DMS153 (cell line): ENCODE measurements around the gene DMP1.
"Not testable (repeated sequence)": the region's sequence is repeated elsewhere in the genome, so short reads cannot be mapped to it uniquely, and the experiment has no call there.

ENCODE experiments used
- DNase-seq: peaks from one replicate; lab custom pipeline; 2025; lab: John Stamatoyannopoulos, UW

The DMP1 gene

DNA sequence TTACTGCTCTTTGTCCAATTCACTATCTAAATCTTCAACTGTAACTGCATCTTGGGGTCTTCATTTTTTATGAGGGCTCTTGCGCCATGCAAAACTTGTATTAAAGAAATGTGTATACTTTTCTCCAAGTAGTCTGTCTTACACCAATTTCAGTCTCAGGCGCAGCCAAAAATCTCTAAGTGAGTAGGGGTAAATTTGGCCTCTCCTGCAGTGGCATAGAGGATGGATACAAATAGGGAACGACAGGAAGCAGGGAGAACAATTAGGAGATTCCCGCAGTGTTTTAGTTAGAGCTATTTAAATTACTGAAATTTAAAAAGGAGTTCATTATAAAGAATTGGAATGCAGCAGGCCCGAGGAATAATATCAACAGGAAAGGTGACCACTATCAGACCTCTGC lies 30.2 kb downstream of the DMP1 start:
- no peak for DNase-seq

DNA sequence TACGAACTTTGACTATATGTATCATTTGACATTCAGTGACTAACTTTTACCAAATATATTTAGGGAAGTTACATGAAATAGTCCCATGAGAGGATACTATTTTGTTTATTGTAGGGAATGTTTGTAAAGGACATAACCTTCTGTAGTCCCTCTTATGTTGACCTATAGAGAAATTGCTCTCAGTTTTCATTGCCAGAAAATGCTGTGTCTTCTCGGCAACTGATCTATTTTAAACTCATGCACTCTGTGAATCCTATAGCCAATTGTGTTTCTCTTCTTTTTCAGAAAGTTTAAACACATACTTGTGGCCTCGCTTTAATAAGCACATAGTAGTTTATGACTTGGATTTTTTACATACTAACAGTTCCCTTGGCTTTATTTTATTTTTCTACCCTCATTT lies 38.2 kb downstream of the DMP1 start:
- no peak for DNase-seq

DNA sequence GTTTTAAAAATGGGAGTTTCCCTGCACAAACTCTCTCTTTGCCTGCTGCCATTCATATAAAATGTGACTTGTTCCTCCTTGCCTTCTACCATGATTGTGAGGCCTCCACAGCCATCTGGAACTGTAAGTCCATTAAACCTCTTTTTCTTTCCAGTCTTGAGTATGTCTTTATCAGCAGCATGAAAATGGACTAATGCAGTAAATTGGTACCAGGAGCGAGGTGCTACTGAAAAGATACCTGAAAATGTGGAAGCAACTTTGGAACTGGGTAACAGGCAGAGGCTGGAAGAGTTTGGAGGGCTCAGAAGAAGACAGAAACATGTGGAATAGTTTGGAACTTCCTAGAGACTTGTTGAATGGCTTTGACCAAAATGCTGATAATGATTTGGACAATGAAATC lies 40.9 kb downstream of the DMP1 start:
- DNase-seq, result not testable (repeated sequence)

DNA sequence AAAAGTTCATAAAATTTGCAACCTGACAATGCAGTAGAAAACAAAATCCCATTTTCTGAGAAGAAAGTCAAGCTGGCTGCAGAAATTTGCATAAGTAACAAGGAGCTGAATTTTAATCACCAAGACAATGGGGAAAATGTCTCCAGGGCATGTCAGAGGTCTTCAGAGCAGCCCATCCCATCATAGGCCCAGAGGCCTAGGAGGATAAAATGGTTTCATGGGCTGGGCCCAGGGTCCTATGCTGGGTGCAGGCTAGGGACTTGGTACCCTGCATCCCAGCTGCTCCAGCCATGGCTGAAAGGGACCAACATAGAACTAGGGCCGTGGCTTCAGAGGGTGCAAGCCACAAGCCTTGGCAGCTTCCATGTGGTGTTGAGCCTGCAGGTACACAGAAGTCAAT lies 42.0 kb downstream of the DMP1 start:
- not testable (repeated sequence) for DNase-seq

DNA sequence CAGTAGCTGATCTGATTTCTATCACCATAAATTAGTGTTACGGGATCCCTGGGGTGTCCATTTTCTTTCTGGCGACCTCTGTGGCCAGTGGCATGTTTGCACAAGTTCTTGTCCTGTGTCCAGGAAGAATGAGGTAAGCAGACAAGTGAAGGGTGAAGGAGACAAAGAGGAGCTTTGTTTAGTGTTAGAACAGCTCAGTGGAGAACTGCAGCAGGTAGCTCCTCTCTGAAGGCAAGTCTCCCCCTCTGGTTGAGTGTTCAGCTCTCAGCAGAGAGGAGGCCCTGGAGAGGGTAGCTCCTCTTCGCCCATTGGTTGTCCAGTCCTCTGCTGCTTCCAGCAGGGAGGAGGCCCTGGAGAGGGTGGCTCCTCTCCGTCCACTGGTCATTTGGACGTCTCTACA lies 47.2 kb downstream of the DMP1 start:
- no peak for DNase-seq

DNA sequence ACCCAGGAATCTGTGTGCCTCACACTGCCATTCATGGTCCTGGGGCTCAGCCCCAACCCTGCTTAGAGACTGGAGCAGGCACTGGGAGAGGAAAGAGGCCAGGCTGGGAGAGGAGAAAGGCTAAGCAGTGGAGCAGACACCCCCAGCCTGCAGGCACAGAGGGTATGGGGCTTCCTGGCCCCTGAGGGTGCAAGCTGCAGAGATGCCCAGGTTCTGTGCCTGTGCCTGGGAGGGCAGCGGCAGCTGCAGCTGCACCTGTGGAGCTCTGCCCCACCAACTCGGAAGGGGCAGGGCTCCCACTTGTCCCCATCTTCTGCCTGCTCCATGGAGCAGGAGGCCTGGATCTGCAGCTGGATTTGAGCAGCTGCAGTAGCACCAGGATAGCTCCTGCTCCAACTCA lies 47.9 kb downstream of the DMP1 start:
- DNase-seq, result no peak

DNA sequence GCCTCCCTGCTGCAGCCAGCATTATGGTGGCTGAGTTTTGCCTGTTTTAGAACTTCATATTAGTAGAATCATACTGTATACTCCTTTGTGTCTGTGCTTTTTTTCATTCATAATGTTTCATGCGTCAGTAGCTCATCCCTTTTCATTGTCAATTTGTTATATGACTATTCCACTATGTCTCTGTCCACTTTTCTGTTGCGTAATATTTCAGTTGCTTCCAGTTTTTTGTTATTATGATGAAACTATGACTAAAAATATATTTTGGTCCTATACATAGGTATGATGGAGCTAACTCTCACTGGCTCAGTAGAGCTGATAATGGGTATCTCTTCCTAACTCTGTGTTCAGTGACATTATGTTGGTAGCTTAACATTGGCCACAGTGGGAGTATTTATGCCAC lies 48.3 kb downstream of the DMP1 start:
- no peak for DNase-seq

DNA sequence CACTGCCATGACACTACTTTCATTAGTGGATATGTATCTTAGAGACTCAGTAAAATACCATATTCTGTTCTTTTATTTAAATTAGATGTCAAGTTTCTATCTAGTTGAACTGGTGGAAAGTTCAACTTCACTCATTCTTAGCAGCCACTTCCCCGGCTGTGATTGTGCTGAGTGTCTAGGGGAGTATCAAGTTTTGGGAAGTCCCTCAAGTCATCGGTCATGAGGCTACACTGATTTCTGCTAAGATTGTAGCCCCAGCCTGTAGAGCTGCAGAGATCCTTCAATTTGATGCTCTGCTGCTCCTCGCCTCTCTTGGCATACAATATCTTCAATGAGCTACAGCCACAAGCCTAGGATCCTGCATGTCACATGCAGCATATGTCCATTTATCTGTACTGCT lies 53.9 kb downstream of the DMP1 start:
- no peak for DNase-seq

DNA sequence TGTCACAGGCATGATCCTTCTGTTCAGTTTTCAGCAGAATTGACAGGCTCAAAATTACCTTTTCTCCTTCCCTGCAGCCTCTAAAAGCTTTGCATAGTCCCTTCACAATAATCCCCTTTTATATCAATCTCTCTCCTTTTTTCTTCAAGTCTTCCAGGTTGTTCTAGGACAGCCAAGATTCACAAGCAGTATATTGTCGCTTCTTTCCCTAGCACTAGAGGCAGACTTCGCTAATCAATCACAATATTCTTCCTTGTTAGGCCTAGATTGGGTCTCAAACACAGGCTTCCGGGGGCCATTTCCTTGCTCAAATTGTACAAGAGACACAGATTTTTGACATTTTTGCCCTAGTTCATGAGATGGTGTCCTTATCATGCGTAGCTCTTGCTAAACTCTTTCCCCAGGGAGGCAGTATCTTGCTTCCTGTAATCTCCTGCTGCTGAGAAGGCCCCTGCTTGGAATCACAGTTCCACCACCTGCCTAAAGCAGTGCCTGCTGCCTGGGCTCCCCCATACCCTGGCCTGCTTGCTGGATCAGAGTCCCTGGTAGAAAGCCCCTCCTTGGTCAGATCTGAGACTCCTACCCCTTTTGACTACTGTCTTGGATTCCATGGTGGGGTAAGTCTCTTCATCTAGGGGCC lies 57.3 kb downstream of the DMP1 start:
- DNase-seq, result no peak
